Stimulated activated CD8-positive, alpha-beta memory T cell treated with anti-CD3 and anti-CD28 coated beads, Interleukin-15, amount 100 ng/mL, for 24 hours (primary cell): ENCODE results near the gene PPARG.

Experiments
- DNase-seq: peaks from one replicate; pipeline ENCODE4 v3.0.0-alpha.2; 2020; ENCODE audit warnings: low read depth

The PPARG gene

DNA sequence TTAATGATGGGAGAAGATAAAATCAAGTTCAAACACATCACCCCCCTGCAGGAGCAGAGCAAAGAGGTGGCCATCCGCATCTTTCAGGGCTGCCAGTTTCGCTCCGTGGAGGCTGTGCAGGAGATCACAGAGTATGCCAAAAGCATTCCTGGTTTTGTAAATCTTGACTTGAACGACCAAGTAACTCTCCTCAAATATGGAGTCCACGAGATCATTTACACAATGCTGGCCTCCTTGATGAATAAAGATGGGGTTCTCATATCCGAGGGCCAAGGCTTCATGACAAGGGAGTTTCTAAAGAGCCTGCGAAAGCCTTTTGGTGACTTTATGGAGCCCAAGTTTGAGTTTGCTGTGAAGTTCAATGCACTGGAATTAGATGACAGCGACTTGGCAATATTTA is 127.9 kb downstream of the PPARG start:
- DNase-seq, result no peak

DNA sequence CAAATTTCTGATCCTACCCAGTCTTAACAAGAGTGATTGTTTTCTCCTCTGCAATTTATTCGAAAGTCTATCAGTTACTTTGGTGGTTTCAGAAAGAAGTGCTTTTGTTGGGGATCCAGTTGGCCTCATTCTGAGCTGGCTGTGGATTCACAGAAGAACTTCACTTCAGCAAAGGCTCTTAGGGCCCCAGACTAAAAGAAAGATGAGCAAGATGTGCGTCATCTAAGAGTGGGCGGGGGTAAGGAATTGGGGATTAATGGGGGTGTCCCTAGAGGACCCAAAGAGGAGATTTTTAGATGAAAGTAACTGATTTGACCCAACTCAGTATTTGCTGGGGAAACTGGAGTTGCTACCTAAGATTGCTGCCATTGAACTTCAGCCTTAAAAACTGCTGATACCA is 131.5 kb downstream of the PPARG start:
- no peak for DNase-seq

DNA sequence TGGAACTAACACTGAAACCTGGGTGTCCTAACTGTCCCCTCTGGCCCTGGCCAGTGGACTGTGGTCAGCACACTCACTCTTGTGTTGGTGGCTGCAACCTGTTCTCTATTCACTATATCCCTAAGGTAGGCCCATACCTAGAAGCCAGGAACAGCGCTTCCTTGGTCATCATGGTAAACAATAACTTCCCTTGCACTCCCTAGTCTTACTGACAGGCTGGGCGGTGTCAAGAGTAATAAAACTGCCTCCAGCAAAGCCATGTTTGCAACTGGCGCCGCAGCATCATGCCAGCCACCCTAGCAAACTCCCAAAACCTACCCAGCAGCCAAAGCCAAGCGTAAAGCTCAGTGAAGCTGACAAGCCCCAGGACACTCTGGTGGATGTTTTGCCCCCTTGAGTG is 132.3 kb downstream of the PPARG start:
- no peak for DNase-seq

DNA sequence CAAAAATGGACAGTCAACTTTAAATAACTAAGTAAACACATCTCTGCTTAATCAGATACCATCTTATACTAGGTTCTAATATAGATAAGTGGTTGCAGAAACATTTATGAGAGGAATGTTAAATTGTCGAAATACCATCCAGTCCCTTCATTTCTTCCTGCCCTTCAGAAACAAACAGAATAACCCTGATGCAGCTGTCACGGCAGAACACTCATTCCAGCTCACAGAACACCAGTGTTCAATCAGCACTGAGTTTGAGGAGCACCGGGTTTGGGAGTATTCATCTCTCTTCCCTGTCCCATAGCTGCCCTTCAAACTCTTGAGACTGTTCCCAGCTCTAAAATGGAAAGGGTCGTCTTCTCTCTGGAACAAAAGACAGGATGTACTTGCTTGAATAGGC is 134.3 kb downstream of the PPARG start:
- no peak for DNase-seq

DNA sequence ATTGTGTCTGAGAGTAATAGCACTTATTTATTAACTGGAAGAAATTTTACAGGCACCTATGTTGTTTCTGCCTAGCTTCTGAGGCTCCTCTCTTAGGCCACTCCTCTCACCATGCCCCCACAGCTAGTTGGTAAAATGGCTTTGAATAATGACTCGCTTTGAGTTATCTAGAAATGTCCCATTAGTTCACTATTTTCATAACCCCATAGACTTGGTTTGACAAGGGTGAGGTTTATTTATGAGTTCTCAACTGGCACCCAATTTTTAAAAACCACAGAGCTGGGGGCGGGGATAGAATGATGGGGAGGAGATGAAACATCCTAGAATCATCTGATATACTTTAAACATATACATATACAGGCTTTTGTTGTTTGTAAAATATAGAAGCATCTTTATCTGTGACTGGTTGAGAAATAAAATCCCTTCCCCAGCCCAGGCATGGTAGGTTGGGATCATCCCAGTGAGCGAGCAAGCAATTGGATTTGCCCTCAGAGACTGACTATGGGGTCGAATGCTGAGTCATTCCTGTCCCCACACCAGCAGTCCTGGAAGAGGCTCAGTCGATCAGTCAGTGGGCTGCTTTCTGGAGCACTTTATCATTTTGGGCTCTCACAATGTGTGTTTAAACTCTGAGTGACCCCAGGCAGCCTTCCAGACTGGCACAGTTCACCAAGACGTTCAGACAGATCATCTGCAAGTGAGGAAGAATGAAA is 135.2 kb downstream of the PPARG start:
- DNase-seq, result no peak

DNA sequence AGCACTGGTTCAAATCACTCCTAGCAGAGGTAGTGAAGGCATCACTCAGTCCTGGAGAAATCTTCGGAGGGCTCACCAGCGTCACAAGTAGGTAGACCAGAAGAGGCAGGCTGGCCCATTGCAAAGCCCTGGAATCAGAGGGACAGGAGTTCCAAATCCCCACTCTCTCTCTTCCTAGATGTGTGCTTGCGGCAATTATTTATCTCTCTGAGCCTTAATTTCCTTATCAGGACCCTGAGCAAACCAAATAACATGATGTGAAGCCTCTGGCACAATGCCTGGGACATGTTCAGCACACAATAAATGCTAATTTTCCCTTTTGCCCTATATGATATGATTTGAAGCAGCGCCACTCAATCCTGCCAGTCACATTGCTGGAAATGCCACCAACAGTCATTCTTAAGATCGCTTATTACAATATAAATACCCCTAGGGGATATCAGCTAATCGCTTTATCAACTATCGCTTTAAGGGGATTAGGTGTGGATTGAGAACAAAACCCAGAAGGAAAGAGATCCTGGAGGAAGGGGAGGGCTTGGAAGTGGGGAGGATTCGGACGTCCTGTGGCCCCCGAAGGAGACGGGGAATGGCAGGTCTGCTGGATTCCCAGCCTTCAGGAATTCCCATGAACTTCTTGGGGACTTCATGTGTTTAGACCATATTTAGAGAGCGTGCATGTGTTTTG is 135.9 kb downstream of the PPARG start:
- DNase-seq, result no peak

DNA sequence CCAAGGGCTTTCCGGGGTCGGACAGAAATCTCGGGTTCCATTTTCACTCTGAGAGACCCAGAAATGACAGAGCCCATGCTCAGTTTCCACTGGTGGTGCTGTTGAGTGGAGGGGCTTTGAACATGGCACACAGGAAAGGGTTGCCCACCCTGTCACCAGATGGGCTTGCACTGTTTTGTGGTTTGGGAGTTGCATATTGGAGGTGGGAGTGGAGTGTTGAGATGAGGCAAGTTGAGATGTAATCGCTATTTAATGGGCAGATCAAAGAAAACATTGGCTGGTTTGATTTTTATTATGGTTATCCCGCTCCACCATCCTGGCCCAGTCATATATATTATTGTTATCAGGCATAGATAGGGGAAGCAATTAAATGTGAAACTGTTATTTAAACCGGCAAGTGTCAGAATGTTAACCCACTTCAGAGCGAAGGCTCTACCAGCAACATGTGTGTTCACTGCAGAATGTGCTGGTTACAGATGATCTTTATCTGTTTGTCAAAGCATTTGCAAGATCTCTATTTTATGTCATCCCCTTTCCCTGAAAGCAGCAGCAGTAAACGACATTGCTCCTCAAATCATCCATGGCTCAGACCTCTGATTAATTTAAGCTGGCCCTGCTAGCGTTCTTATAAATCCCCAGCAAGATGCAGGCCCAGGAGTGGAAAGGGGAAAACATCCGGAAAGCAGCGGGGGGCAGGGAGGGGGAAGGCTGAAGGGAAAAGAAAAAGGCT is 137.1 kb downstream of the PPARG start:
- no peak for DNase-seq

DNA sequence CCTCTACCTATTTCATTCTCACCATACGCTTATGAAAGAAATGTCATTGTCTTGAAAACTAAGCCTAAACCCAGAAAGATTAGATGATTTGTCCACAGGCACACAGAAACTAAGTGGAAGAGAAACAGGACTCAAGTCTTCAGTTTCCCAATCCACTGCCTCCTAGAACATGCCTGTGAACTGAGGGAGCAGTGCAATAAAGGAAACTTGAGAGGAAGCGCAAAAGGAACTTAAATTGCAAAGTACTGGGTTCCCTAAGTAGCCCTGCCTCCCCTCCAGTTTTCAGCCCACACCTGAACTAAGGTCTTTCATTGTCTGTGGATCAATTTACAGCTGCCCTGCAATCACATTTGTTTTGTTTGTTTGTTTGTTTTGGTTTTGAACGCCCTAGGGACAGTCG is 138.7 kb downstream of the PPARG start:
- no peak for DNase-seq

DNA sequence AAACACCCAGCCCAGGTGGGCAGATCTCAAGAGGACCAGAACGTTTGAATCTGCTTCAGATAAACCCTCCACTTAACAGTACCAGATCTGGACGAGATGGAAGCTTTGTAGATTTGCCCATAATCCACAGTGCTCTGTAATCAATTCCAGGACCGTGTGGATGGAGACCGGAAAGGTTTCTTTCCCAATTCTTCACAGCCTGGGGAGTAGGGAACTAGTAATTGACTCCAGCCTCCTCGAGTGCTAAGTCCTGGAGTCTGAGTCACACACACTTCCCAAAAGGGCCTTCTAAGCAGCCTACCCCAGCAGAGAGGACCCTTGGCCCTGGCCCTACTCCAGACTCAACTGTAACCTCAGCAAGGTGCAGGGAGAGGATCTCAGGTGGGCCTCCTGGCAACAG is 139.3 kb downstream of the PPARG start:
- DNase-seq, result no peak

DNA sequence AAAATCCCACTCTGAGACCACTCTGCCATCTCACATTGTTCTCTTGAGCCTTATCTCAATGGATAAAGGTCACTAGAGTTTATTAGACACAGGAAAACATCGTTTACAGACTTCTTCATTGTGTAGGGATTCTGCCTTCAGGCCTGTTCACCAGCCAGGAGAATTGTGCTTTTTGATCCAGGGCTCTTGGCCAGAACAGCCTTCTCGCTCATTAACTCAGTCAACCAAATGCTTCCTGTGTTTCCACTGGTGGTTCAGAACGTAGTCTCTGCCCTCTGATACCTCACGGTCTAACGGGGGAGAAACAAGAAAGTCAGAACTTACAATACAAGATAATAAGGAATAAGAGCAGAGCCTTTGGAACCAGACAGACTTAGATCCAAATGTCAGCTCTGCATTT is 141.2 kb downstream of the PPARG start:
- no peak for DNase-seq

DNA sequence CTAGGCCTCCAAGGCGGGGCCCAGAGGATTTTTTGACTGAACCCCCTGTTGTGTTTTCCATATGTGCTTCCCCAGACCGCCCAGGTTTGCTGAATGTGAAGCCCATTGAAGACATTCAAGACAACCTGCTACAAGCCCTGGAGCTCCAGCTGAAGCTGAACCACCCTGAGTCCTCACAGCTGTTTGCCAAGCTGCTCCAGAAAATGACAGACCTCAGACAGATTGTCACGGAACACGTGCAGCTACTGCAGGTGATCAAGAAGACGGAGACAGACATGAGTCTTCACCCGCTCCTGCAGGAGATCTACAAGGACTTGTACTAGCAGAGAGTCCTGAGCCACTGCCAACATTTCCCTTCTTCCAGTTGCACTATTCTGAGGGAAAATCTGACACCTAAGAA is 145.0 kb downstream of the PPARG start:
- DNase-seq, result no peak

DNA sequence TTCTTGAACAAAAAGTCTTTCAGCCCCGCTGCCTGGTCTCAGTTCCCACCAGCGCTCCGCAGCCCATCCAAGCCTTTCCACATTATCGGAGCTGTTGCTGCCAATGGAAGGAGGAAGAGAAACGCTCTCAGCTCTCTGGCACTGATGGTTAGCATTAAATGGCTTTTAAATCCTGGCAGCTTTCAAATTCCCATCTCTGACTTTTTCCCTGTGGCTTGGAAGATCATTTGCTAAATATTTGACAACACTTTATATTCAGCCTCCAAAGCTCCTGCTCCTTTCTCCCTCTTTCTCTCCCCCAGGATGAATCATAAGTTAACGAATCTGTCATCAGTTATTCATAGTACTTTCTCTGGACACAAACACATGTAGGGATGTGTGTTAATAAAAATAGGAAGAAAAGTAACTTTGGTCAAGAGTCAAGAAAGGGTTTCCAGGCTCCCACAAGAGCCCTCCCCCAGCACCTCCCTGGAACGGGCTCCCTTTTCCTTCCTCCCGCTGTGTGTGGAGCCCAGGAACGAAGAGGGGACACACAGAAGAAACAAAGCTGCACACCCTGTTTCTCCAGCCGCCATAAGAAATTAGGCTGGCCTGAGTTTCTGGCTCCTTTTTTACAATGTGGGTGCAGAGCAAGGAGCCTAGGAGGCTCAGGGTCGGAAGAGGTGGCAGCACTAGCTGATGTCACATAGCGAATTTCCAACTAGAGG is 147.8 kb downstream of the PPARG start:
- DNase-seq, result no peak

DNA sequence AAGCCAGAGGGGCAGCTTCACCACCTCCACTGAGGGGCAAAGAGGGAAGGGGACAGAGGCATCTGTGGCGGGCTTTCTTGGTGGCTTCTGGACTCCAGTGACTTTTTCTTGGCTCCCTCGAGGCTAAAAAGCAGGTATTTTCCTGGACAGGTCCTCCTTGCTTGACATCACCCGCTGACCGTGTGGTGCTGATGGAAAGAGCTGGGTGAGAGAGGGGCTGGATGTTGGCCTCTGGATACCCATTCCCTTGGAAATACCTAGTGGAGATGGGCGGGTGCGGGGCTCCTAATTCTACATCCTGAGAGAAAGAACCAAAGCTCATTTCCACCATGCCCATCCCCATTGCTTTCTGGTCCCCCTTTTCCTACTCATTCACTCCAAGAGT is 148.3 kb downstream of the PPARG start:
- no peak for DNase-seq

DNA sequence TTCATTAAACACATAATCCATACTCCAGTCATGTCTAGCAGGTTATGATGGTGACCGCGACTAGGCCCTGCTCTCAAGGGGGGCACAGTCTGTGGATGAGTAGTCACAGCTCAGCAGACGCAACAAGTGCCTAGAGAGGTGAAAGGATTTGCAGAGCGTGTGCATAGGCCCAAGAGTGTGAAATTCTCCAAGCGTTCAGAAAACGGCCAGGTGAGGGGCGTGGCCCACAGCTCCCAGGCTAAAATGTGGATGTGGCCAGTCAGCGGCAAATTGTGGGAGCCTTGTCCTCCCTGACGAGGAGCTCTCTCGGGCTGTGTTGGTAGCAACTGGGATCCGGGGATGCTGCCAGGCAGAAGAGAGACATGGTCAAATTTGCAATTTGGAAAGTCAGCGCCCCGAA is 149.0 kb downstream of the PPARG start:
- no peak for DNase-seq

DNA sequence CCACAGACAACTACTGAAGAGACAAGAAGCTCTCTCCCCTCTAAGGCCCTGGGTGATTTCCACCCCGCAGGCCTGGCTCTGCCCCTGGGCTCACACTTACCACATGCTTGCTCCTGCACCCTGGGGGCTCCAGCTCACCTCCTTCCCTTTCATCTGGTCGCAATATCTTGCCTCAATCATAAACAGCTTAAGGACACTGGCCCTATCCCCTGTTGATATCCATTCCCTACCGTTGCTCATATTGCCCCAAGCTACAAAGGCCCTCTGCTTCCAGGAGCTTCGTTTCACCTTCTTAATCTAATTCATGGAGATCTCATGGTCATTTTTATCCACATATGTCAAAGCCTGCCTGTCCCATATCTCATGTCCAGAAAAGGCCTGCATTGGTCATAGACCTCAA is 149.4 kb downstream of the PPARG start:
- no peak for DNase-seq

DNA sequence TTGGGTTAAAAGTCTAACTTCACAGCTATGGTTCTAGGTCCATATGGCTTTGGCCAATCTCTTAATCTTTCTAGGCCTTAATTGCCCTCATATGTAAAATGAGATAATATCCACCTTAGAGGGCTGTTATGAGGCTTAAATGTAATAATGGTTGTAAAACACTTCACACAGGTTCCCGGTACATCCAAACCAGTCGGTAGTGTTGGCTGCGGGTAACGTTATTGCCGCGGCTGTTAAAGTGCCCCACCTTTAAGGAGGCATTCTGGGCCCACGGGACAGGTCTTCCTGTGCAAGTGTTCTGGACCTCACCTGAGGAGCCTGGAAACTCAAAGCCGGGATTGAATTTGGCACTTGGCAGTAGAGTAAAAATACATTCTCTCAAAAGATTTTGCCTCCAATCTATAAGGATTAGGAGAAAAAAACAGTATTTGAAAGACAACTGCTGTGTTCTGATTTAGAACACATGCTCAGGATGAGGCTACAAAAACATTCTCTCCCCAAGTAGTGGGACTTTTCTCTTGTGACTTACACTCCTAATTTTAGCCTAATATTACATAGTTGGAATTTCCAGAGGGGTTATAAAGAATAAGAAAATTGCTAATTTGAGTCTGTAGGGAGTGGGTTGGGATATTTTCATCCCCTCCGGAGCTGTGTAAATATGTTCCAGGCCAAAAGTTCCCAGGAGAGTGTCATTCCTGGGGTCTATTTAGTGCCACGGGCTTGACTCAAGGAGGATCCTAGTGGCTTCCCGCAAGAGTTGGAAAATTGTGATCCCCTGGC is 150.5 kb downstream of the PPARG start:
- no peak for DNase-seq

DNA sequence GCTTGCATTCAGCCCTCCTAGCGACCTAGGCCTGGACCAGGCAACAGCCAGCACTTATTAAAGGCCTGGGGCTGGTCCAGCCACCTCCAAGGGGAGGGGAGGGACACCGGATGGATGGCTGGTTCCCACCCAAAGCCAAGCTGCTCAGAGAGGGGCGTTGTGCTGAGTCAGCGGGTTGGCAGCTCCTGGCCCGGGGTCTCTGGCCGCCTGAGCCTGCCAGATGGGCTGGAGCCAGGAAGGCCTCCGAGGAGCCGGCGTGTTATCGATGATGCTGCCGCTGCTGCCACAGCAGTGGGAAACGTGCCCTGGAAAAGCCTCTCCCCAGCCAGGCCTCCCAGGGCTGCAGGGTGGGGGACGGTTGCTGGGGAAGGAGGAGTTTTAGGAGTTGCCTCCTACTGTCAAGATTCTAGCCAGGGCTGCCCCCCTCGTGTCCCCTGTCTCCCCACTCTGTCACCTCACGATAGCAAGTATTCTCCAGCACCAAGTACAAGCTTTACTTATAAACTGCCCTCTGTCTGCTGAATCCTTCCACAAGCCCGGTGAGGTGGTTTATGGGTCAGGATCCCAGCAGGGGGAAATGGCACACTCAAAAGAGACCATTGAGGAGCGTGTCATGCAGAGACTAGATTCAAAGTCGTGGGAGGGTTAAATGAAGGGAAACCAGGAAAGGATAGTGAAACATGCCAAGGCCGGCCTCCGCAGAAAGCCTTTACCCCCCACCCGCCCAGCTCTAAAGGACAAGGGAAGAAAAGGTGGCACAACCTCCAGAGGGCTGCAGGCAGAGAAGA is 152.3 kb downstream of the PPARG start:
- DNase-seq, result no peak

DNA sequence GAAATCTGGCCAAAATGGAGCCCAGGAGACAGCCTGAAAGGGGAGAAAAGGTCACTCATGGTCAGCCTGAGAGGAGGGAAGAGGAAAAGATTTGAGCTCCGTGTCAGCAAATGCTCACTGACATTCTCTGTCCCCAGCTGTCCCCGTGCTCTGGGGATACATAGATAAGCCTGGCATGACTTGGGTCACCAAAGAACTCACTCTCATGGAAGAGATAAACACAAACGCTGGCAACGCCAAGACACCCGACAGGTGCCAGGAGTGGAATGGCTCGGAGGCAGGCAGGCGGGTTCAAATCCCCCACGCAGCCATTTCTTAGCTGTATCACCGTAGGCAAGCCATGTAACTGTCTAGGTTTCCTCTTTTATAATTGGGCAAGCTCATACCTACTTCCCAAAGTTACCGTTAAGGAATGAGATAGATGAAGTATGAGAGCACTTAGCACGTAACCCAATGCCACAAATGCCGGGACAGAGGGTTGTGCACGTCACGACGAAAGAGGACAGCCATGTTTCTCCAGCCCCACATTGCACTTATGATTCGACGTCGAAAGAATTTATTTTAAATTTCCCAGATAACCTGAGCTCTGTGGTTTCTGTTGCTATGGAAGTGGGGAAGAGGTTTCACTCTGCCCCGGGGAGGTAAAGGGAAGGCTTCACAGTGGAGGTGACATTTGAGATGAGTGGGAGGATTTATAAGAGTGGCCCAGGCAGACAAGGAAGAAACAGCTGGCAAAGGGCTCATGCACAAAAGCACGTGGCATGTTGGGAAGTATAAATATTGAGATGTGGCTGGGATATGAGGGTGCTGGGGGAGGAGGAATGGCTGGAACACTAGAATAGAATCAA is 154.0 kb downstream of the PPARG start:
- DNase-seq, result no peak

DNA sequence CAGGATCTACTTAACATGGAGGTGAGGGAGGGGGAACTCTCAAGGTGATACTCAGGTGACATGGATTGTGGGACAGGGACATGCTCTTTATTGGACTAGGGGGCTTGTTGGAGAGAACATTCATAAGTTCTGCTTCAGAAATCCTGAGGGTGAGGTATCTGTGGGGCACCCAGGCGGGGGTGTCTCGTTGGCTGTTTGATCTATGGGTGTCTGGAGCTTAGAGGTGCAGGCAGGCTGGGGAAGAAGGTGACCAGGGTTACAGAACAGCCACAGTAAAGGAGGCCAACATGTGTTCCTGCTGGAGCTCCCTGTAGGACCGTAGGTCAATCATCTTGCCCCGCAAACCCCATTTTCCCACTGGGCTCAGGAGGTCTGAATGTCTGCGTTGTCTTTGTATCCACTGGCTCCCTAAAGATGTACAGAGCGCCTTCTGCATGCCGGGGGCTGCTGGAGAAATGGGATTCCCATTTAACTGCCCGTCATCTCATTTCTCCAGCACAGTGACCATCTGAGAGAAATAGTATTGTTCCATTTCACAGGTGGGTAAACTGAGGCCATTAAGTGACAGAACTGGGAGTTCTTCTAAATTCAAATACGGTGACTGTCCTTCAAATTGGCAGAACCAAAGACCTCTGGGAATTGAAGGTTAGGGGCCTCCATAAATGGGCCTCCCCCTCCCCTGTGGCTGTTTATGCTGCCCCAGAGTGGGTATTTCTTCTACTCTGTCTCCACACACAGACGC is 155.1 kb downstream of the PPARG start:
- DNase-seq, result no peak
